ENCODE measurements around the gene BET1L.

- TF ChIP-seq CTCF (IDR thresholded peaks at IDR 0.05): no peak
- TF ChIP-seq POLR2A (IDR thresholded peaks at IDR 0.05): no peak
These were observed 5.9 kb upstream of the BET1L start for GRCh38 chr11:213111-213510.

Measured in prostate gland (tissue), 2 donors.